ENCODE data around the gene PRADC1.

DNA sequence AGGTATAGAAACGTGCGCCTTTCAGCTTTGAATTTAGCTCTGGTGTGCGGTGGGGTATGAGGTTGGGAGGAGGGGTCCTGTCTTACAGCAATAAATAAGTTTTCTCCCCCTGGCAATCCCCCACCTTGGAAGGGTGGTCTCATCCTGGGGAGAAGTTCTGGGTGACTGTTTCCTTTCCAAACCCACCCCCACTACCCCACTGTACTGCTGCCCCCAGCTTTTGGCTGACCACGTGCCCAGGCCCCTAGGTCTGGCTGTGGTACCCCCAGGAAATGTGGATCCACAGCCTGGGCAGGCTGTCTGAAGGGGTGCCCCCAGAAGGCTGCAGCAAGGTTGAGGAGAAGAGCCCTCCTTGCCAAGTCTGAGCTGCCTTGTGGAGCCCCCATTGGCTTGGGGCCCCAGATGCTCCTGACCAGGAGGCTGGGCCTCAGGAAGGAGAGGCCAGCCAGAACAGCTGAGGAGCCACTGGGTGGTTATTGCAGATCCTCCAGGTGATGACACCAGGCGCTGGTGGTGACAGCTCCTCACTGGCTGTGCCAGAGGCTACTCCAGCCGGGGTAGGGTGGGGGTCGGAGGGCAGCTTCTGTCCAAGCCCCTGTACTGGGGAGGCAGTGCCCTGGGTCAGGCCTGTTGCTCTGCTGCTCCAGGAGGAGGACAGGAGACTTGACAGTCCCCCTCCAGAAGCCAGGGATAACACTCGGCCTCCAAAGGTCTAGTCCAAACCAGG is 25.3 kb upstream of the PRADC1 start:
- TF ChIP-seq, protein P1, sequence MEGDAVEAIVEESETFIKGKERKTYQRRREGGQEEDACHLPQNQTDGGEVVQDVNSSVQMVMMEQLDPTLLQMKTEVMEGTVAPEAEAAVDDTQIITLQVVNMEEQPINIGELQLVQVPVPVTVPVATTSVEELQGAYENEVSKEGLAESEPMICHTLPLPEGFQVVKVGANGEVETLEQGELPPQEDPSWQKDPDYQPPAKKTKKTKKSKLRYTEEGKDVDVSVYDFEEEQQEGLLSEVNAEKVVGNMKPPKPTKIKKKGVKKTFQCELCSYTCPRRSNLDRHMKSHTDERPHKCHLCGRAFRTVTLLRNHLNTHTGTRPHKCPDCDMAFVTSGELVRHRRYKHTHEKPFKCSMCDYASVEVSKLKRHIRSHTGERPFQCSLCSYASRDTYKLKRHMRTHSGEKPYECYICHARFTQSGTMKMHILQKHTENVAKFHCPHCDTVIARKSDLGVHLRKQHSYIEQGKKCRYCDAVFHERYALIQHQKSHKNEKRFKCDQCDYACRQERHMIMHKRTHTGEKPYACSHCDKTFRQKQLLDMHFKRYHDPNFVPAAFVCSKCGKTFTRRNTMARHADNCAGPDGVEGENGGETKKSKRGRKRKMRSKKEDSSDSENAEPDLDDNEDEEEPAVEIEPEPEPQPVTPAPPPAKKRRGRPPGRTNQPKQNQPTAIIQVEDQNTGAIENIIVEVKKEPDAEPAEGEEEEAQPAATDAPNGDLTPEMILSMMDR (IDR thresholded peaks at IDR 0.05), result no peak
- TF ChIP-seq POLR2A (IDR thresholded peaks at IDR 0.05) (no peak), POLR2AphosphoS5 (IDR thresholded peaks at IDR 0.05) (no peak), EP300 (IDR thresholded peaks at IDR 0.05) (no peak)
